Neural cell (in vitro differentiated cells): ENCODE measurements around the gene ACTN4. TPM values are rescaled to one million over a fixed set of nuclear protein-coding genes. Genes with fewer than 3 reads are reported as not detected.

Experiments used
- H2AFZ ChIP-seq: fragments of 200-600, 300-800 bp; sonication (generic), shearing (Covaris generic); 2 replicates; pipeline ENCODE4 v1.6.0; 2014; ENCODE audit warnings: low read depth, mild to moderate bottlenecking, antibody characterized with exemption, low read length, moderate library complexity
- H3F3A ChIP-seq: fragments of 200-600 bp; shearing (Covaris generic); 2 replicates; pipeline ENCODE4 v1.6.1; 2016; ENCODE audit warnings: mild to moderate bottlenecking, moderate library complexity, mixed read lengths, antibody characterized with exemption, low read length; ENCODE audit not compliant: insufficient read depth, poor library complexity, severe bottlenecking
- H3K27ac ChIP-seq: fragments of 200-600, 300-800 bp; sonication (generic), shearing (Covaris generic); 2 replicates; pipeline ENCODE4 v1.5.1; 2014; ENCODE audit warnings: mild to moderate bottlenecking, low read length, moderate library complexity
- H3K27me3 ChIP-seq: fragments of 300-800, 200-600 bp; sonication (generic), shearing (Covaris generic); 2 replicates; pipeline ENCODE4 v1.6.0; 2014; ENCODE audit warnings: mild to moderate bottlenecking, low read depth, low read length, moderate library complexity; ENCODE audit not compliant: insufficient read depth
- H3K36me3 ChIP-seq: fragments of 300-800, 200-600 bp; sonication (generic), shearing (Covaris generic); 2 replicates; pipeline ENCODE4 v1.5.1; 2014; ENCODE audit warnings: mild to moderate bottlenecking, antibody characterized with exemption, low read length, moderate library complexity; ENCODE audit not compliant: insufficient read depth
- H3K4me2 ChIP-seq: fragments of 300-800, 200-600 bp; sonication (generic), shearing (Covaris generic); 2 replicates; pipeline ENCODE4 v1.6.0; 2014; ENCODE audit warnings: mild to moderate bottlenecking, low read length
- H3K4me3 ChIP-seq: fragments of 300-800, 200-600 bp; sonication (generic), shearing (Covaris generic); 2 replicates; pipeline ENCODE4 v1.5.1; 2014; ENCODE audit warnings: mild to moderate bottlenecking, low read length, moderate library complexity
- H3K79me2 ChIP-seq: fragments of 200-600 bp; shearing (Covaris generic); replicated peaks from 2 replicates; pipeline ENCODE4 v1.6.0; 2014; ENCODE audit warnings: mild to moderate bottlenecking, low read length, moderate library complexity; ENCODE audit not compliant: insufficient read depth
- H3K9ac ChIP-seq: fragments of 300-800, 200-600 bp; sonication (generic), shearing (Covaris generic); 2 replicates; pipeline ENCODE4 v1.6.1; 2016; ENCODE audit warnings: mild to moderate bottlenecking, low read length, mixed read lengths
- H3K9me2 ChIP-seq: fragments of 200-600 bp; shearing (Covaris generic); 2 replicates; pipeline ENCODE4 v1.6.1; 2016; ENCODE audit warnings: mild to moderate bottlenecking, low read length, mixed read lengths; ENCODE audit not compliant: insufficient read depth
- H3K9me3 ChIP-seq: fragments of 200-600, 300-800 bp; sonication (generic), shearing (Covaris generic); 2 replicates; pipeline ENCODE4 v1.6.1; 2016; ENCODE audit warnings: mild to moderate bottlenecking, mixed run types, low read length, moderate library complexity, mixed read lengths
- H4K20me1 ChIP-seq: fragments of 200-600 bp; shearing (Covaris generic); 2 replicates; pipeline ENCODE4 v1.6.1; 2016; ENCODE audit warnings: mild to moderate bottlenecking, mixed run types; ENCODE audit not compliant: insufficient read depth
- CTCF ChIP-seq: fragments of 450-650 bp; IDR thresholded peaks from 2 replicates; pipeline ENCODE4 v1.5.1; 2014; ENCODE audit warnings: antibody characterized with exemption, mild to moderate bottlenecking, moderate library complexity; ENCODE audit not compliant: poor library complexity, severe bottlenecking
- EP300 ChIP-seq: fragments of 450-650 bp; conservative IDR thresholded peaks from 2 replicates; pipeline ENCODE4 v1.6.1; 2014; ENCODE audit warnings: antibody characterized with exemption, mild to moderate bottlenecking, moderate library complexity; ENCODE audit not compliant: poor library complexity, severe bottlenecking
- EZH2 ChIP-seq: fragments of 200-600, 300-800 bp; shearing (Covaris generic), sonication (generic); IDR thresholded peaks from 2 replicates; pipeline ENCODE4 v1.6.1; 2014; ENCODE audit warnings: antibody characterized with exemption, low read length, borderline replicate concordance, mild to moderate bottlenecking; ENCODE audit not compliant: insufficient read depth, poor library complexity, severe bottlenecking
- MXI1 ChIP-seq: fragments of 450-650 bp; conservative IDR thresholded peaks from 2 replicates; pipeline ENCODE4 v1.6.1; 2014; ENCODE audit warnings: antibody characterized with exemption, mild to moderate bottlenecking; ENCODE audit not compliant: poor library complexity, severe bottlenecking
- POLR2AphosphoS5 ChIP-seq: IDR thresholded peaks from 2 replicates; pipeline ENCODE4 v1.6.1; 2012
- RAD21 ChIP-seq: fragments of 450-650 bp; conservative IDR thresholded peaks from 2 replicates; pipeline ENCODE4 v1.6.1; 2014; ENCODE audit warnings: antibody characterized with exemption, mild to moderate bottlenecking, moderate library complexity
- REST ChIP-seq: IDR thresholded peaks from 2 replicates; pipeline ENCODE4 v1.6.1; 2012; ENCODE audit warnings: borderline replicate concordance
- SMC3 ChIP-seq: fragments of 450-650 bp; conservative IDR thresholded peaks from 2 replicates; pipeline ENCODE4 v1.6.1; 2014; ENCODE audit warnings: antibody characterized with exemption, mild to moderate bottlenecking, moderate library complexity; ENCODE audit not compliant: poor library complexity
- TAF1 ChIP-seq: IDR thresholded peaks from 2 replicates; pipeline ENCODE4 v1.6.1; 2012; ENCODE audit warnings: low read depth
- polyA plus RNA-seq: library from polyadenylated mRNA; depleted of rRNA; stranded (reverse); fragments of >200 nt; gene quantifications from 2 replicates; pipeline ENCODE4 v1.2.3, GENCODE V29; 2014

Gene ACTN4
- polyA plus RNA-seq, 1 donor from 2014 or later: 54.0 TPM

GRCh38 chr19:38708413-38709024, 61.1 kb downstream of the ACTN4 start:
- Histone ChIP-seq H3F3A (no peaks in the 10 kb centered on the region), H3K79me2 (no peaks in the 10 kb centered on the region), H3K4me2 (no peak overlapping the region), H3K36me3 (no peaks in the 10 kb centered on the region), H3K27me3 (no peaks in the 10 kb centered on the region), H4K20me1 (no peaks in the 10 kb centered on the region), H3K9me3 (no peaks in the 10 kb centered on the region), H3K9ac (no peak overlapping the region), H2AFZ (no peak overlapping the region), H3K4me3 (no peak overlapping the region), H3K27ac (no peak overlapping the region), H3K9me2 (no peaks in the 10 kb centered on the region)
- TF ChIP-seq EP300: no peak
- no peak for TF ChIP-seq POLR2AphosphoS5
- TF ChIP-seq SMC3: no peak
- TF ChIP-seq REST: no peak
- TF ChIP-seq CTCF: no peak
- no peak for TF ChIP-seq RAD21
- no peak for TF ChIP-seq EZH2
- no peak for TF ChIP-seq TAF1
- TF ChIP-seq MXI1: no peak

- Histone ChIP-seq H3K36me3 (no peaks in the 10 kb centered on the region), H3K79me2 (no peaks in the 10 kb centered on the region), H2AFZ (no peak overlapping the region), H4K20me1 (no peaks in the 10 kb centered on the region), H3K4me3 (no peak overlapping the region), H3K9ac (no peak overlapping the region), H3K4me2 (no peak overlapping the region), H3K27ac (no peak overlapping the region), H3K9me3 (no peaks in the 10 kb centered on the region), H3K27me3 (no peaks in the 10 kb centered on the region), H3K9me2 (no peaks in the 10 kb centered on the region), H3F3A (no peaks in the 10 kb centered on the region)
- TF ChIP-seq POLR2AphosphoS5: no peak
Observed at GRCh38 chr19:38709119-38709518, 61.7 kb downstream of the ACTN4 start.
